ENCODE measurements around the gene CDCA3. TPM values are rescaled to one million over a fixed set of nuclear protein-coding genes. Genes with fewer than 3 reads are reported as not detected.
"Not testable (repeated sequence)": the region's sequence is repeated elsewhere in the genome, so short reads cannot be mapped to it uniquely, and the experiment has no call there.

The CDCA3 gene
- total and polyA plus RNA-seq, 2 of the 13 experiments (the other 11 are each of a cell fraction or from before 2014, with no cell fraction given), result 32.7 to 56.5 TPM

- ChIA-PET POLR2A (interaction anchor here (1.4 to 6.2 kb wide), 3 partner anchors 8 to 60 kb away, joined by 3 to 47 read pairs (median 40); partner anchors contain the start of genes C12orf57, RNU7-1 and SPSB2), CTCF (ENCODE audit: low intra/inter-chr PET ratio, low total read pairs) (no interaction called here)
- DNase-seq (ENCODE audit: low spot score), result no peak
- Histone ChIP-seq H3K79me2 (ENCODE audit: insufficient read depth, low read length) (no peaks in the 10 kb centered on the region), H4K20me1 (ENCODE audit: insufficient read depth, low read length) (no peaks in the 10 kb centered on the region), H3K4me1 (ENCODE audit: insufficient read depth, low read length) (peaks cover 51% of the 10 kb centered on the region), H3K27me3 (ENCODE audit: control insufficient read depth in 1 of 2, insufficient read depth in 2 of 2, low read length in 2 of 2) (no peaks in the 10 kb centered on the region), H3K9ac (ENCODE audit: insufficient read depth, low read depth, low read length) (no peak overlapping the region), H3K27ac (ENCODE audit: extremely low read length, insufficient read depth, low read length) (no peak overlapping the region), H3K4me2 (ENCODE audit: low read depth, low read length) (no peak overlapping the region), H3K9me3 (ENCODE audit: low read length) (no peaks in the 10 kb centered on the region), H3K4me3 (replicated peaks in 1 of 3; ENCODE audit: insufficient read depth in 1 of 3, low read depth in 2 of 3, low read length in 3 of 3) (no peak overlapping the region), H3K36me3 (replicated peaks in 1 of 2; ENCODE audit: control insufficient read depth in 1 of 2, insufficient read depth in 2 of 2, low read length in 2 of 2) (peaks cover 0 to 1% of the 10 kb centered on the region in 2 experiments; a peak in 2 of 5 replicates), H2AFZ (ENCODE audit: low read length) (no peak overlapping the region)
- in situ Hi-C loops (cut with HindIII; ENCODE audit: extremely low pct_ligation_motif_present, low pct_unique_long_range_greater_than_20kb) (no loop called here), intact Hi-C loops (cut with micrococcal nuclease; ENCODE audit: unreplicated experiment) (no loop called here)
- ATAC-seq, result no peak
- no TSS peak for BruUV-seq (replicated peaks)
- FAIRE-seq, result no peak
- WGBS (ENCODE audit: low lambda C conversion rate), result 93% methylated on average over 5 of the region's 5 CpGs
- TF ChIP-seq ZNF121 (CRISPR knock-in tag; IDR thresholded peaks at IDR 0.05) (peak; percentile 81), RXRA (CRISPR knock-in tag; IDR thresholded peaks at IDR 0.05) (no peak)
Observed at GRCh38 chr12:6883252-6883651, 32.2 kb upstream of the CDCA3 start.

DNA sequence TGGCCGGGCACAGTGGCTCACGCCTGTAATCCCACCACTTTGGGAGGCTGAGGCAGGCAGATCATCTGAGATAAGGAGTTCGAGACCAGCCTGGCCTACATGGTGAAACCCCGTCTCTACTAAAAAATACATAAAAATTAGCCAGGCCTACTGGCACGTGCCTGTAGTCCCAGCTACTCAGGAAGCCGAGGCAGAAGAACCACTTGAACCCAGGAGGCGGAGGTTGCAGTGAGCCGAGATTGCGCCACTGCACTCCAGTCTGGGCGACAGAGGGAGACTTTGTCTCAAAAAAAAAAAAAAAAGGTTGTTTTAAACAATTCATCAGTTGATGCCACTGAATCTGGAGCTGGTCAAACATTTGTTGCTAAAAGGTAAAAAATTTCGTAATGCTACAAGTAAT lies 28.7 kb upstream of the CDCA3 start:
- FAIRE-seq, result not testable (repeated sequence)
- POLR2A ChIA-PET, result interaction anchor here (1.1 to 6.2 kb wide), 7 partner anchors 7 to 82 kb away, joined by 3 to 47 read pairs (median 13); partner anchors contain the start of genes C12orf57, RNU7-1, SPSB2 and TPI1

More for the DNA sequence above, 28.7 kb upstream of the CDCA3 start:
- H3K36me3 ChIP-seq (replicated peaks in 1 of 2; ENCODE audit: control insufficient read depth in 1 of 2, insufficient read depth in 2 of 2, low read length in 2 of 2); H3K9me3 ChIP-seq (ENCODE audit: low read length); H4K20me1 ChIP-seq (ENCODE audit: insufficient read depth, low read length); H3K27me3 ChIP-seq (ENCODE audit: control insufficient read depth in 1 of 2, insufficient read depth in 2 of 2, low read length in 2 of 2); DNase-seq (ENCODE audit: low spot score); ATAC-seq; in situ Hi-C loops (cut with HindIII; ENCODE audit: extremely low pct_ligation_motif_present, low pct_unique_long_range_greater_than_20kb); H3K4me3 ChIP-seq (replicated peaks in 1 of 3; ENCODE audit: insufficient read depth in 1 of 3, low read depth in 2 of 3, low read length in 3 of 3); H2AFZ ChIP-seq (ENCODE audit: low read length); H3K9ac ChIP-seq (ENCODE audit: insufficient read depth, low read depth, low read length); H3K79me2 ChIP-seq (ENCODE audit: insufficient read depth, low read length); intact Hi-C loops (cut with micrococcal nuclease; ENCODE audit: unreplicated experiment); H3K4me2 ChIP-seq (ENCODE audit: low read depth, low read length); CTCF ChIA-PET (ENCODE audit: low intra/inter-chr PET ratio, low total read pairs); BruUV-seq (replicated peaks): not testable (repeated sequence)
- 59% methylated on average over 10 of the region's 11 CpGs for WGBS (ENCODE audit: low lambda C conversion rate)
- TF ChIP-seq ZMYM3 (CRISPR knock-in tag; IDR thresholded peaks at IDR 0.05) (0 out of 2 replicates have a peak, but pooled peaks have one; percentile 5), ZNF687 (CRISPR knock-in tag; IDR thresholded peaks at IDR 0.05) (peak; percentile 25), HIVEP1 (CRISPR knock-in tag; IDR thresholded peaks at IDR 0.05) (0 out of 2 replicates have a peak, but pooled peaks have one; percentile 16), CEBPG (CRISPR knock-in tag; IDR thresholded peaks at IDR 0.05) (peak; percentile 59; the same call in 1 of the 2 replicates), PHF21A (CRISPR knock-in tag; IDR thresholded peaks at IDR 0.05) (0 out of 2 replicates have a peak, but pooled peaks have one; percentile 20)
- Histone ChIP-seq H3K27ac (ENCODE audit: extremely low read length, insufficient read depth, low read length) (peak overlapping the region; percentile 86), H3K4me1 (ENCODE audit: insufficient read depth, low read length) (peaks cover 35% of the 10 kb centered on the region)

Measured in HepG2 (cell line).